ENCODE measurements around the gene GP1BA.

The GP1BA gene

GRCh38 chr17:4939796-4940554 is 7.9 kb downstream of the GP1BA start, which contains the start of the genes RNF167 and SLC25A11 (continued):
- TF ChIP-seq ZSCAN18 (tag by site-specific recombination; IDR thresholded peaks at IDR 0.05) = no peak
- TF ChIP-seq PRDM2 (tag by site-specific recombination; IDR thresholded peaks at IDR 0.05; ENCODE audit: borderline replicate concordance) = no peak
- TF ChIP-seq PATZ1 (tag by site-specific recombination; IDR thresholded peaks at IDR 0.05) = no peak
- TF ChIP-seq ZNF596 (tag by site-specific recombination; IDR thresholded peaks at IDR 0.05) = no peak
- 0 out of 2 replicates have a peak, but pooled peaks have one; percentile 25 for TF ChIP-seq ZSCAN23 (tag by site-specific recombination; IDR thresholded peaks at IDR 0.05)
- TF ChIP-seq ZNF658 (tag by site-specific recombination; IDR thresholded peaks at IDR 0.05) = no peak
- no peak for TF ChIP-seq ZNF488 (tag by site-specific recombination; IDR thresholded peaks at IDR 0.05)
- no peak for TF ChIP-seq ZNF292 (tag by site-specific recombination; IDR thresholded peaks at IDR 0.05; ENCODE audit: borderline replicate concordance, low read depth)
- no peak for TF ChIP-seq ZNF18 (tag by site-specific recombination; IDR thresholded peaks at IDR 0.05)
- no peak for TF ChIP-seq ZBTB10 (tag by site-specific recombination; IDR thresholded peaks at IDR 0.05)
- TF ChIP-seq ZNF670 (tag by site-specific recombination; IDR thresholded peaks at IDR 0.05; ENCODE audit: low read depth) = no peak
- TF ChIP-seq ZNF391 (tag by site-specific recombination; IDR thresholded peaks at IDR 0.05; ENCODE audit: borderline replicate concordance, low read depth) = no peak
- peak; percentile 98 for TF ChIP-seq ZBTB8A (tag by site-specific recombination; IDR thresholded peaks at IDR 0.05)
- TF ChIP-seq WT1 (tag by site-specific recombination; IDR thresholded peaks at IDR 0.05) = peak; percentile 38; the same call in 1 of the 2 replicates
- no peak; the same call in 1 of the 2 replicates for TF ChIP-seq ZNF639 (tag by site-specific recombination; IDR thresholded peaks at IDR 0.05)
- no peak for TF ChIP-seq KLF9 (tag by site-specific recombination; IDR thresholded peaks at IDR 0.05; ENCODE audit: low read depth)
- TF ChIP-seq ZBTB49 (tag by site-specific recombination; IDR thresholded peaks at IDR 0.05; ENCODE audit: low read depth) = no peak
- TF ChIP-seq HOXA7 (CRISPR knock-in tag; IDR thresholded peaks at IDR 0.05; ENCODE audit: borderline replicate concordance) = no peak

Measured in HEK293 (cell line).